IMR-90 (cell line): ENCODE measurements around the gene MFGE8. TPM values are rescaled to one million over a fixed set of nuclear protein-coding genes. Genes with fewer than 3 reads are reported as not detected.

ENCODE experiments used
- ATAC-seq: fragments of 200-7000 bp; cut with Tn5 transposase; 2 replicates; pipeline ENCODE4 v1.9.1; 2020; ENCODE audit warnings: low read depth, mild to moderate bottlenecking, moderate library complexity
- BruUV-seq: library from RNA; stranded (reverse); fragments of 400-500 nt; replicated peaks from 2 replicates; lab custom pipeline; 2021; lab: Mats Ljungman, UMichigan
- CTCF ChIA-PET: fragments of 300-600 bp; formaldehyde crosslinking; extraction: SDS; loops from one replicate; lab custom pipeline; 2021; ENCODE audit warnings: antibody characterized with exemption; lab: Yijun Ruan, JAX
- POLR2A ChIA-PET: fragments of 300-600 bp; sonication (Branson Sonifier 250); formaldehyde crosslinking; loops from one replicate; lab custom pipeline; 2022; ENCODE audit warnings: antibody characterized with exemption; ENCODE audit not compliant: unreplicated experiment; lab: Charles Lee
- DNase-seq: peaks from one replicate; pipeline ENCODE4 v3.0.0; 2013
- H2AFZ ChIP-seq: replicated peaks from 2 replicates; pipeline ENCODE3; 2013; ENCODE audit warnings: low read length, mild to moderate bottlenecking; ENCODE audit not compliant: poor library complexity
- H2AK5ac ChIP-seq: 2 replicates; pipeline ENCODE4 v1.6.1; 2013; ENCODE audit warnings: low read depth, low read length, inconsistent platforms
- H2AK9ac ChIP-seq: replicated peaks from 2 replicates; pipeline ENCODE3; 2013; ENCODE audit warnings: mild to moderate bottlenecking, low read depth, low read length, moderate library complexity; ENCODE audit not compliant: poor library complexity
- H2BK120ac ChIP-seq: 2 replicates; pipeline ENCODE4 v1.6.1; 2013; ENCODE audit warnings: low read depth, low read length, inconsistent platforms
- H2BK15ac ChIP-seq: 3 replicates; pipeline ENCODE4 v1.6.1; 2013; ENCODE audit warnings: low read depth, low read length, inconsistent platforms
- H2BK20ac ChIP-seq: 2 replicates; pipeline ENCODE4 v1.6.1; 2013; ENCODE audit warnings: low read depth, mild to moderate bottlenecking, inconsistent platforms, low read length, moderate library complexity
- H2BK5ac ChIP-seq: 2 replicates; pipeline ENCODE4 v1.6.1; 2013; ENCODE audit warnings: mild to moderate bottlenecking, low read depth, low read length, inconsistent platforms; ENCODE audit not compliant: poor library complexity, severe bottlenecking
- H3K14ac ChIP-seq: replicated peaks from 2 replicates; pipeline ENCODE4 v1.6.1; 2013; ENCODE audit warnings: low read depth, low read length, inconsistent platforms
- H3K18ac ChIP-seq: 2 replicates; pipeline ENCODE4 v1.6.1; 2013; ENCODE audit warnings: low read depth, low read length, control low read depth
- H3K23ac ChIP-seq: 2 replicates; pipeline ENCODE4 v1.6.1; 2013; ENCODE audit warnings: low read depth, low read length, inconsistent platforms
- H3K27ac ChIP-seq: 2 replicates; pipeline ENCODE4 v1.5.1; 2013; ENCODE audit warnings: mild to moderate bottlenecking, control low read depth, low read length; ENCODE audit not compliant: insufficient read depth
- H3K27me3 ChIP-seq: 2 replicates; pipeline ENCODE4 v1.6.1; 2013; ENCODE audit warnings: low read length; ENCODE audit not compliant: control insufficient read depth, insufficient read depth
- H3K36me3 ChIP-seq: 2 replicates; pipeline ENCODE4 v1.6.1; 2013; ENCODE audit warnings: low read length, mixed read lengths; ENCODE audit not compliant: control insufficient read depth, insufficient read depth
- H3K4ac ChIP-seq: 2 replicates; pipeline ENCODE4 v1.6.1; 2013; ENCODE audit warnings: low read depth, low read length, inconsistent platforms
- H3K4me1 ChIP-seq: 2 replicates; pipeline ENCODE4 v1.6.1; 2013; ENCODE audit warnings: low read length, mixed read lengths; ENCODE audit not compliant: control insufficient read depth, insufficient read depth
- H3K4me2 ChIP-seq: 2 replicates; pipeline ENCODE4 v1.6.1; 2013; ENCODE audit warnings: low read depth, mild to moderate bottlenecking, control low read depth, low read length, moderate library complexity
- H3K4me3 ChIP-seq: 2 replicates; pipeline ENCODE4 v1.5.1; 2013; ENCODE audit warnings: low read depth, mild to moderate bottlenecking, control low read depth, low read length, moderate library complexity; ENCODE audit not compliant: insufficient read depth
- H3K56ac ChIP-seq: 2 replicates; pipeline ENCODE4 v1.6.1; 2013; ENCODE audit warnings: low read length, inconsistent platforms; ENCODE audit not compliant: insufficient read depth; ENCODE audit errors: extremely low read depth
- H3K79me1 ChIP-seq, 2 experiments: 2 replicates each; pipeline ENCODE4 v1.6.1; 2013; ENCODE audit warnings: low read length in 2 of 2, inconsistent platforms in 1 of 2, low read depth in 1 of 2
- H3K9ac ChIP-seq: 2 replicates; pipeline ENCODE4 v1.6.1; 2013; ENCODE audit warnings: low read depth, low read length, control low read depth
- H3K9me1 ChIP-seq: 2 replicates; pipeline ENCODE4 v1.6.1; 2013; ENCODE audit warnings: low read length, inconsistent platforms; ENCODE audit not compliant: insufficient read depth
- H3K9me3 ChIP-seq: 2 replicates; pipeline ENCODE4 v1.6.1; 2013; ENCODE audit warnings: low read length; ENCODE audit not compliant: control insufficient read depth, insufficient read depth
- H4K20me1 ChIP-seq: 2 replicates; pipeline ENCODE4 v1.6.1; 2013; ENCODE audit warnings: low read length, inconsistent platforms; ENCODE audit not compliant: insufficient read depth
- H4K5ac ChIP-seq: 2 replicates; pipeline ENCODE4 v1.6.1; 2013; ENCODE audit warnings: mild to moderate bottlenecking, low read depth, low read length, control low read depth
- H4K8ac ChIP-seq, 2 experiments: 2 replicates each; pipeline ENCODE4 v1.6.1; 2013; ENCODE audit warnings: low read depth in 2 of 2, low read length in 2 of 2, control low read depth in 1 of 2, inconsistent platforms in 1 of 2
- H4K91ac ChIP-seq: 2 replicates; pipeline ENCODE4 v1.6.1; 2013; ENCODE audit warnings: low read depth, low read length, inconsistent platforms; ENCODE audit not compliant: insufficient read depth
- FOS ChIP-seq: fragments of 150-350 bp; IDR thresholded peaks from 2 replicates; pipeline ENCODE4 v1.6.1; 2016; ENCODE audit warnings: low read depth, low read length
- NFE2L2 ChIP-seq: fragments of 150-350 bp; IDR thresholded peaks from 2 replicates; pipeline ENCODE4 v1.6.1; 2016; ENCODE audit warnings: low read depth, mild to moderate bottlenecking, low read length
- RFX5 ChIP-seq: IDR thresholded peaks from 2 replicates; pipeline ENCODE4 v1.8.0; 2012; ENCODE audit warnings: low read depth, mild to moderate bottlenecking, low read length, moderate library complexity
- WGBS, 2 experiments: methylation state at CpG; one replicate each; pipeline versions ENCODE4 v1.1.5 to v1.1.7; 2013; ENCODE audit warnings: missing lambda C conversion rate in 2 of 2; ENCODE audit not compliant: insufficient read length in 1 of 2; ENCODE audit errors: extremely low coverage in 2 of 2; 5-methylcytosine and 5-hydroxymethylcytosine counted together
- dilution Hi-C: fragments of 300-500 bp; cut with HindIII; formaldehyde crosslinking; loops from one replicate; pipeline ENCODE4 v1.14.3; 2018; ENCODE audit warnings: low sequenced_read_pairs; ENCODE audit not compliant: unreplicated experiment
- in situ Hi-C: fragments of 300-500 bp; cut with MboI; formaldehyde crosslinking; loops from 3 replicates; pipeline ENCODE4 v1.14.3; 2019; ENCODE audit warnings: low sequenced_read_pairs, inconsistent platforms, mixed read lengths
- intact Hi-C: fragments of 100-400 bp; cut with micrococcal nuclease; formaldehyde crosslinking; loops from 2 replicates; pipeline ENCODE4 v1.10.0; 2022
- polyA plus RNA-seq, 3 experiments: library from polyadenylated mRNA; depleted of rRNA; stranded (reverse); fragments of >200 nt; gene quantifications; 2 replicates each; pipeline ENCODE4 v1.2.3, GENCODE V29; 2012; ENCODE audit warnings: low replicate concordance in 1 of 3
- total RNA-seq: library from RNA; depleted of rRNA; stranded (reverse); fragments of >200 nt; gene quantifications from 2 replicates; pipeline ENCODE4 v1.2.3, GENCODE V29; 2012
- TF ChIP-seq, protein P1 (sequence below): fragments of 150-350 bp; IDR thresholded peaks from 2 replicates; pipeline ENCODE4 v1.6.1; 2017; ENCODE audit warnings: mild to moderate bottlenecking, antibody characterized with exemption, low read length, low read depth

MFGE8 gene
- total and polyA plus RNA-seq, 2 of the 4 experiments (the other 2 are of a cell fraction), result 232 to 1,912 TPM

- H3K9ac ChIP-seq, result no peak overlapping the region
- ChIA-PET CTCF (no interaction called here), POLR2A (no interaction called here)
- H2AFZ ChIP-seq, result no peak overlapping the region
- H3K23ac ChIP-seq, result no peak overlapping the region
- BruUV-seq, result no TSS peak
- no peak overlapping the region for H4K91ac ChIP-seq
- H2AK5ac ChIP-seq, result no peak overlapping the region
- no peak overlapping the region for H3K18ac ChIP-seq
- H4K8ac ChIP-seq, result no peak overlapping the region
- H3K79me1 ChIP-seq, result no peaks in the 10 kb centered on the region
- peaks cover 34% of the 10 kb centered on the region for H3K27me3 ChIP-seq
- H2BK20ac ChIP-seq, result no peak overlapping the region
- H3K4me3 ChIP-seq, result no peak overlapping the region
- H3K56ac ChIP-seq, result no peak overlapping the region
- no peak overlapping the region for H3K14ac ChIP-seq
- in situ Hi-C loops (no loop called here), intact Hi-C loops (no loop called here), dilution Hi-C loops (no loop called here)
- H2BK15ac ChIP-seq, result no peak overlapping the region
- no peaks in the 10 kb centered on the region for H4K20me1 ChIP-seq
- no peak for ATAC-seq
- no peak overlapping the region for H3K4ac ChIP-seq
- no peaks in the 10 kb centered on the region for H3K9me1 ChIP-seq
- H3K4me1 ChIP-seq, result no peaks in the 10 kb centered on the region
- no peak overlapping the region for H2BK5ac ChIP-seq
- H3K36me3 ChIP-seq, result peaks cover 5% of the 10 kb centered on the region
- no peak overlapping the region for H4K5ac ChIP-seq
- no peak for TF ChIP-seq FOS
- no peak for TF ChIP-seq RFX5
- TF ChIP-seq, protein P1, sequence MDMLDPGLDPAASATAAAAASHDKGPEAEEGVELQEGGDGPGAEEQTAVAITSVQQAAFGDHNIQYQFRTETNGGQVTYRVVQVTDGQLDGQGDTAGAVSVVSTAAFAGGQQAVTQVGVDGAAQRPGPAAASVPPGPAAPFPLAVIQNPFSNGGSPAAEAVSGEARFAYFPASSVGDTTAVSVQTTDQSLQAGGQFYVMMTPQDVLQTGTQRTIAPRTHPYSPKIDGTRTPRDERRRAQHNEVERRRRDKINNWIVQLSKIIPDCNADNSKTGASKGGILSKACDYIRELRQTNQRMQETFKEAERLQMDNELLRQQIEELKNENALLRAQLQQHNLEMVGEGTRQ, result no peak
- TF ChIP-seq NFE2L2, result no peak
- no peak overlapping the region for H2AK9ac ChIP-seq
- WGBS, 2 experiments, result 86% methylated on average over 10 of the region's 14 CpGs; no CpG with 5 or more reads in 1 of the 2 experiments
- no peak overlapping the region for H2BK120ac ChIP-seq
- DNase-seq, result no peak
- H3K9me3 ChIP-seq, result no peaks in the 10 kb centered on the region
- H3K4me2 ChIP-seq, result no peak overlapping the region
- H3K27ac ChIP-seq, result no peak overlapping the region
Observed at GRCh38 chr15:88871313-88871712, 41.9 kb downstream of the MFGE8 start.
